Uterus (tissue), 4 donors: Measurements from ENCODE around the gene NIPAL3. TPM values are rescaled to one million over a fixed set of nuclear protein-coding genes. Genes with fewer than 3 reads are reported as not detected.
"Not testable (repeated sequence)": the region's sequence is repeated elsewhere in the genome, so short reads cannot be mapped to it uniquely, and the experiment has no call there.

Experiments used
- DNase-seq, 2 donors: peaks; one replicate each; pipeline ENCODE4 v3.0.0-alpha.2; 2019 to 2020
- H3K27ac ChIP-seq, 2 donors: fragments of 200-600 bp; sonication (generic); 1 replicate in 1 of 2; 2 replicates in 1 of 2; pipeline ENCODE4 v1.5.1; 2016 to 2018
- H3K27me3 ChIP-seq, 2 donors: fragments of 200-600 bp; sonication (generic); one replicate each; pipeline ENCODE4 v1.5.1; 2018 to 2019; ENCODE audit warnings: control low read depth in 1 of 2
- H3K36me3 ChIP-seq, 2 donors: fragments of 200-600 bp; sonication (generic); one replicate each; pipeline ENCODE4 v1.5.1; 2019; ENCODE audit warnings: control low read depth in 1 of 2
- H3K4me1 ChIP-seq, 2 donors: fragments of 200-600 bp; sonication (generic); one replicate each; pipeline ENCODE4 v1.5.1; 2018 to 2019; ENCODE audit warnings: control low read depth in 1 of 2
- H3K4me3 ChIP-seq, 2 donors: fragments of 200-600 bp; sonication (generic); 1 replicate in 1 of 2; 2 replicates in 1 of 2; pipeline ENCODE4 v1.5.1; 2018 to 2019; ENCODE audit warnings: mild to moderate bottlenecking in 1 of 2
- H3K9me3 ChIP-seq, 2 donors: fragments of 200-600 bp; sonication (generic); one replicate each; pipeline ENCODE4 v1.5.1; 2019; ENCODE audit warnings: control low read depth in 1 of 2
- POLR2A ChIP-seq, 2 donors: fragments of 450-650 bp; IDR thresholded peaks; one replicate each; pipeline ENCODE4 v1.6.1; 2016; ENCODE audit warnings: antibody characterized with exemption in 2 of 2, mild to moderate bottlenecking in 1 of 2, moderate library complexity in 1 of 2
- intact Hi-C: fragments of 100-400 bp; cut with DNase I; formaldehyde crosslinking; loops from one replicate; pipeline ENCODE4 v1.15.1; 2023; ENCODE audit warnings: low total_unique reads
- total RNA-seq, 4 donors: library from RNA; depleted of rRNA in 3 of 4; stranded (reverse); fragments of >200 nt in 3 of 4; gene quantifications; one replicate each; pipeline versions ENCODE4 v1.1.0 to v1.2.4, GENCODE V29; 2014 to 2023
- TF ChIP-seq, protein P1 (sequence below), 4 experiments: fragments of 200-600 bp in 2 of 4; fragments of 450-650 bp in 2 of 4; sonication (generic) in 2 of 4; IDR thresholded peaks; one replicate each; pipeline ENCODE4 v1.5.1; 2016 to 2019; ENCODE audit warnings: antibody characterized with exemption in 4 of 4, mild to moderate bottlenecking in 2 of 4, moderate library complexity in 1 of 4
- donor health status: DM: yes; HTN: yes; CAD: no.

The NIPAL3 gene
- total RNA-seq, 4 donors from 2014 or later = 14.2 to 36.8 (median 21.5) TPM

DNA sequence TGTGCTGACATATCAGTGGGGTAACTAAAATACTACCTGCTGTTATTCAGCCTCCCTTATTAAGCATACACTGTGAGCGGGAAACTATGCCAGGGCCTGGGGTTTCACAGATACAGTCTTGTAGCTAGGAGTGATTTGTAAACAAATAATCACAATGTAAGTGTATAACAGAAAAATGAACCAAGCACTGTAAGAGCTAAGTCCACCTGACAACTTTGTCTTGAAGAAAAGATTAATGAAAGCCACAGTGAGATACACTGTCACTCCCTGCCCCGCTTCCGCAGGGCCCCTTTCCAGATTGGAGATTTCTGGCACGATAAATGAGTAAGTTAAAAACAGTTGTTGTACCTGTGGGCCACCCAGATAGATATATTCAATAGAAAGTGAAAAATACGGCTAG is 91.8 kb downstream of the NIPAL3 start:
- Histone ChIP-seq H3K9me3 (no peaks in the 10 kb centered on the region), H3K4me3 (no peak overlapping the region), H3K27me3 (no peaks in the 10 kb centered on the region), H3K27ac (no peak overlapping the region), H3K4me1 (no peaks in the 10 kb centered on the region), H3K36me3 (no peaks in the 10 kb centered on the region)
- TF ChIP-seq, protein P1, sequence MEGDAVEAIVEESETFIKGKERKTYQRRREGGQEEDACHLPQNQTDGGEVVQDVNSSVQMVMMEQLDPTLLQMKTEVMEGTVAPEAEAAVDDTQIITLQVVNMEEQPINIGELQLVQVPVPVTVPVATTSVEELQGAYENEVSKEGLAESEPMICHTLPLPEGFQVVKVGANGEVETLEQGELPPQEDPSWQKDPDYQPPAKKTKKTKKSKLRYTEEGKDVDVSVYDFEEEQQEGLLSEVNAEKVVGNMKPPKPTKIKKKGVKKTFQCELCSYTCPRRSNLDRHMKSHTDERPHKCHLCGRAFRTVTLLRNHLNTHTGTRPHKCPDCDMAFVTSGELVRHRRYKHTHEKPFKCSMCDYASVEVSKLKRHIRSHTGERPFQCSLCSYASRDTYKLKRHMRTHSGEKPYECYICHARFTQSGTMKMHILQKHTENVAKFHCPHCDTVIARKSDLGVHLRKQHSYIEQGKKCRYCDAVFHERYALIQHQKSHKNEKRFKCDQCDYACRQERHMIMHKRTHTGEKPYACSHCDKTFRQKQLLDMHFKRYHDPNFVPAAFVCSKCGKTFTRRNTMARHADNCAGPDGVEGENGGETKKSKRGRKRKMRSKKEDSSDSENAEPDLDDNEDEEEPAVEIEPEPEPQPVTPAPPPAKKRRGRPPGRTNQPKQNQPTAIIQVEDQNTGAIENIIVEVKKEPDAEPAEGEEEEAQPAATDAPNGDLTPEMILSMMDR (IDR thresholded peaks at IDR 0.05) = no peak
- TF ChIP-seq POLR2A (IDR thresholded peaks at IDR 0.05) = no peak
- intact Hi-C loops = no loop called here
- no peak for DNase-seq

DNA sequence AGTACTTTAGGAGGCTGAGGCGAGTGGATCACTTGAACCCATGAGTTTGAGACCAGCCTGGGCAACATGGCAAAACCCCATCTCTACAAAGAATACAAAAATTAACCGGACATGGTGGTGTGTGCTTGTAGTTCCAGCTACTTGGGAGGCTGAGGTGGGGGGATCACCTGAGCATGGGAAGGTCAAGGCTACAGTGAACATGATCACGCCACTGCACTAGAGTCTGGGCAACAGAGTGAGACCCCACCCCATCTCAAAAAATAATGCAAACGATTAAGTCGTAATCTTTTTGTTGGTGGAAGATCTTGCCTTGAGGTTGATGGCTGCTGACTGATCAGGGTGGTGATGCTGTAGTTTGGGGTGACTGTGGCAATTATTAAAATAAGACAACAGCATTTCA is 93.3 kb downstream of the NIPAL3 start:
- TF ChIP-seq, protein P1 (IDR thresholded peaks at IDR 0.05) = no peak
- TF ChIP-seq POLR2A (IDR thresholded peaks at IDR 0.05) = no peak

DNA sequence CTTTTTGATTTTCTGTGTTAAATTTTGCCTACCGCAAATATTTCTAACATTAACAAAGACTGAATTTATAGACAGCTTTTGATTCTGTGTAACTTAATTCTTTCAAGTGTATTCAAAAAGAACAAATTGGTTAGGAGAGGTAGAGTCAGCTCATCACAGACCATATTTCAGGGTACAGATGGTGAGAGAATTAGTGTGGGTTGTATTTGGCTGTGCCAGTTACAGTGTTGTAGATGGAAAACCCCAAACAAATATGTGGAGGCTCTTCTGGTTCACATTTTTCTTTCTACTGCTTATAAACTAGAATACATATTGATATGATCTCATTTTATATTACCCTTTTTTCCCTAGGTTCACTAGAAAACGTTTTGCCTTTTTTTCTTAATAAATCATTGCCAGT is 98.1 kb downstream of the NIPAL3 start:
- intact Hi-C loops = no loop called here
- no peak for DNase-seq
- Histone ChIP-seq H3K27me3 (no peaks in the 10 kb centered on the region), H3K27ac (no peak overlapping the region), H3K4me1 (no peaks in the 10 kb centered on the region), H3K9me3 (no peaks in the 10 kb centered on the region), H3K36me3 (no peaks in the 10 kb centered on the region), H3K4me3 (no peak overlapping the region)
- TF ChIP-seq, protein P1 (IDR thresholded peaks at IDR 0.05) = no peak
- no peak for TF ChIP-seq POLR2A (IDR thresholded peaks at IDR 0.05)

More for the DNA sequence above, 93.3 kb downstream of the NIPAL3 start:
- Histone ChIP-seq H3K9me3 (no peaks in the 10 kb centered on the region), H3K4me1 (no peaks in the 10 kb centered on the region), H3K27me3 (no peaks in the 10 kb centered on the region), H3K4me3 (no peak overlapping the region), H3K27ac (no peak overlapping the region), H3K36me3 (no peaks in the 10 kb centered on the region)
- intact Hi-C loops = no loop called here
- no peak for DNase-seq

DNA sequence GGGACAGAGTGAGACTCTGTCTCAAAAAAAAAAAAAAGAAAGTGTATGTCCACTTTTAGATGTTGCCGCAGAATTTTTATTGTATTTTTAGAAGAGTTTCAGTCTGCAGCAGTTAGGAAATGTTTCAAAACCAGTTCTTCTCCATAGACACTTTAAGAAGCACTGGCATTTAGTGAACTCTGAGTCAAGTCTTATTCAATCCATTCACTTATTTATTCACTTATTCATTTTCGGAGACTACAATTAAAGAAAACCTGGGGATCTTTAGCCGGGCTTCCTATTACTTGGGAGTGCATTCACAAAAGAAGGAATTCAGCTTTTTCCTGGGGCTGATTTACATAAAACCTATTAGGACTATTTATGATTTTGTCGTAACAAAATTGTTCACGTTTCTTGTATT is 99.3 kb downstream of the NIPAL3 start:
- Histone ChIP-seq H3K4me3 (no peak overlapping the region), H3K27me3 (no peaks in the 10 kb centered on the region), H3K4me1 (no peaks in the 10 kb centered on the region), H3K36me3 (no peaks in the 10 kb centered on the region), H3K9me3 (no peaks in the 10 kb centered on the region), H3K27ac (no peak overlapping the region)
- no peak for DNase-seq
- intact Hi-C loops = no loop called here
- TF ChIP-seq POLR2A (IDR thresholded peaks at IDR 0.05) = no peak
- TF ChIP-seq, protein P1 (IDR thresholded peaks at IDR 0.05) = no peak

DNA sequence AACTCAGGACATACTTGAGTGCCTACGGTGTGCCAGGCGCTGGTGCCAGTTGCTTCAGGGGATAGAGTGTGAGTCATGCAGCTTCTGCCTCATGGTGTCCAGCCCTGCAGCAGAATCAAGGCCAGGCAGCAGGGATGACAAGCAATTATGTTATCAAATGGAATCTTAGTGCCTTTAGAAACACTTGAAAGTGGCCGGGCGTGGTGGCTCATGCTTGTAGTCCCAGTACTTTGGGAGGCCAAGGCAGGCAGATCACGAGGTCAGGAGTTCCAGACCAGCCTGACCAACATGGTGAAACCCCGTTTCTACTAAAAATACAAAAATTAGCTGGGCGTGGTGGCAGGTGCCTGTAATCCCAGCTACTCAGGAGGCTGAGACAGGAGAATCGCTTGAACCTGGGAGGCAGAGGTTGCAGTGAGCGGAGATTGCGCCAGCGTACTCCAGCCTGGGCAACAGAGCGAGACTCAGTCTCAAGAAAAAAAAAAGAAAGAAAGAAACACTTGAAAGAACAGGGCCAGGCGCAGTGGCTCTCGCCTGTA is 100.1 kb downstream of the NIPAL3 start:
- H3K4me3 ChIP-seq, H3K4me1 ChIP-seq, H3K27me3 ChIP-seq, H3K36me3 ChIP-seq, DNase-seq, H3K27ac ChIP-seq, H3K9me3 ChIP-seq, intact Hi-C loops: not testable (repeated sequence)

DNA sequence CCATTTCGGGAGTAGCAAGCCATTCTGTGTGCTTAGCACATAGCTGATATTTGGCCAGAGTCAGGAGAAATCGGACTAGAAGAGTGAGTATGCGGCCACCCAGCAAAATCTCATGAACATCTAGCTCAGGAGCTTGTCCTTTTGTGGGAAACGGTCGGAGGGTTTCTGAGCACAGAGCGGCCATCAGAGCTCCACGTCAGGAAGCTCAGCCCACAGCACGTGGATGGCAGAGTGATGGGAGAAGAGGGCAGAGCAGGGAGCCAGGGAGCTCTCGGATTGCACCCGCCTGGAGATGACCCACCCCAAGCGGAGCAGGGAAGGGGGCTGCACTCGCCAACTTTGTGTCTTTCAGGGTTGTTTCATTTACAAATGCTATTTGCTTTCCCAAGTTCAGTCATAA is 100.9 kb downstream of the NIPAL3 start:
- Histone ChIP-seq H3K27me3 (no peaks in the 10 kb centered on the region), H3K4me1 (no peaks in the 10 kb centered on the region), H3K27ac (no peak overlapping the region), H3K9me3 (no peaks in the 10 kb centered on the region), H3K36me3 (no peaks in the 10 kb centered on the region), H3K4me3 (no peak overlapping the region)
- no peak for DNase-seq
- no peak for TF ChIP-seq POLR2A (IDR thresholded peaks at IDR 0.05)
- TF ChIP-seq, protein P1 (IDR thresholded peaks at IDR 0.05) = no peak
- intact Hi-C loops = no loop called here
